Epidermal melanocyte (primary cell): Measurements from ENCODE around the gene PODN.

ENCODE experiments used
- DNase-seq: peaks from one replicate; pipeline ENCODE4 v3.0.0; 2011; ENCODE audit warnings: low spot score; ENCODE audit not compliant: insufficient read length

Gene PODN

DNA sequence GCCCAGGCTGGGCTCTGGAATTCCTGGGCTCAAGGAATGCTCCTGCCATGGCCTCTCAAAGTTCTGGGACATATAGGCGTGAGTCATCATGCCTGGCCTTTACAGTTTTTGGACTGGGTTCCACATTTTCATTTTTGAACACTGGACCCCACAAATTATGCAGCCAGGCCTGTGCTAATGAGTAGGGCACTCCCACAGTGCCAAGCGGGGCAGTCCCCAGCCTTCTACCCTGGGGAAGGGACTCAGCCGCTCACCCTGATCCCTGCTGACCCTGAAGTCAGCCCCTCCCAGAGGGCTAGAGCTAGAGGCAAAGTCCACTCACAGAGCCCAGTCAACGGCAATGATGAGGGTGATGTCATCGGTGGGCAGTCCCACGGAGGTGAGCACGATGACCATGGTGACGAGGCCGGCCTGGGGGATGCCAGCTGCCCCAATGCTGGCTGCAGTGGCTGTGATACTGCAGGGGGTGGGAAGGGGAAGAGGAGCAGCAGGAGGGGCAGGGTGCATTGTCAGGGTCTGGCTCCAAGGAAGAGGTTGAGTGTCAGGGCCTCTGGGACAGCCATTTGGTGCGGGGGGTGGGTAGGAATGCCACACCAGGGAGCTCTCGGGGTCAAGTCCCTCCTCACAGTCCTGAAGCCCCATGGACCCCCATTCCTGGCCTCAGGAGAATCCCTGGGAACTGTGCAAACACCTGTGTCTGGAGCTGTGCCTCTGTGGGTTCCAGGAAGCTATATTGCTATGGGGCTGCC, 27.6 kb downstream of the PODN start:
- no peak for DNase-seq

GRCh38 chr1:53090227-53091147, 28.5 kb downstream of the PODN start:
- no peak for DNase-seq

DNA sequence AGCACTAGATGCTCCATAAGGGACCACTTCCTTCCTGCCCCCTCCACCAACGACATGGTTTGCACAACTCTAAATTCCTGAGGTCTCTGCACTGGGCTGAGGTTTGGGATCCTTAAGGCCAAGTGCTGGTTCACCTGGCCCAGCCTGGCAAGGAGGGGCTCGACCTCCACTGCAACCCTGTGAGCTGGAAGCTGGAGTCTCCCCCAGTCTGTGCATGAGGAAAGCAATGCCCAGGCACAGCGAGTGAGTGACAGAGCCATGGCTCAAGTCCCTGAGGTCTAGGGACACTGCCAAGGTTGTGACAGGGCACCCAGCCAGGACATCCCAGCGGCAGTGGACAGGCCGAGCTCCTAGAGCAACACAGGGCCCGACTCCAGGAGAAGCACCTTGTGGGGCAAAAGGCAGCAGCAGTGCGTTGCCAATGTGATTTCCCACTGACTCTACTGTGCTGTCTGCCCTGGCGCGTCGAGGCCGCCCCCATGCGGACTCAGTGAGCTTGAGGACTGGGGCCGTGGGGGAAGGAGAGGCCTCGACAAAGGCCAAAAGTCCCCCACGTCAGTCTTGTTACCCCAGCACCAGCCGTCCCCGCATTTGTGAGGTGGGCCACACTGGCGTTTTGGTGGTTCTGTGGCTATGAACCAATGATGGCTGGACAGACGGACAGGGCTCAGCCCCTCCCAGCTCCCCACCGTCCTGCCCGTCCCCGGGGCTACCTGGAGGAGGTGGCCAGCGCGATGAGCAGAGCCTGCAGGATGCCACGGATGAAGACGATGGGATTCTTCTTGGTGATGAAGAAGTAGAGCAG, 30.0 kb downstream of the PODN start:
- DNase-seq: no peak

DNA sequence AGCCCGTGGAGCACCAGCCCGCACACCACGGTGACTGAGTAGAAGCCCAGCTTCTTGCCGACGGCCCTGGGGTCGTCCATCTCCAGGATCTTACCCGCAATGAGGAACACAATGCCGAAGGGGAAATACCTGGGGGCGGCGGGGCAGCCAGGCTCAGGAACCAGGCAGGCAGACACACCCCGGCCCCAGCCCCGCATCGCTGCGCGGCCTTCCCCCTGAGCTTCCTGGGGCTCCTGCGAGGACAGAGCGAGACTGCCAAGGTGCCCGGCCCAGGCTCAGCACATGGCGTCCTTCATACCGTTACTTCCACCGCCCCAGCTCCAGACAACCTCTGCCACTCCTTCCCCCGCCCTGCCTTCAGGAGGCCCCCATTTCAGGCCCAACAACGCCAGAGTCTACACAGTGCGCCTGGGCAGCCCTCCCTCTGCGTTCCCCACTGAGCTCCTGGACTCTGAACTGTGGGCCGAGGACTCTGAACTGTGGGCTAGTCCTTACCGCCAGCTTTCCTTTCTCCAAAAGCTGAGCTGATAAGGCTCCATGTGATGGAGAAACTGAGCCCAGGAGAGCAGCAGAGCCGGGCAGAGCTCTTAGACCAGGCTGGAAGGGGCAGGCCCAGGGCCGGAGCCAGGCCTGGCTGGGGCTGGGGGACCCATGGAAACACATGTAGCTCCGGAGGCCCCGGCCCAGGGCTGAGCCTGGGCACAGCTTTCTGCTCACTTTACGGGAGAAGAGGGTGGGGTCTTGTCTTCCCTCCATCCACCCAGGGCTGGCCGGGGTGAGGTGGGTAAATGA, 30.8 kb downstream of the PODN start:
- DNase-seq: no peak

GRCh38 chr1:53093451-53093754, 31.4 kb downstream of the PODN start:
- DNase-seq: no peak

GRCh38 chr1:53093778-53094532, 31.9 kb downstream of the PODN start:
- DNase-seq: no peak

DNA sequence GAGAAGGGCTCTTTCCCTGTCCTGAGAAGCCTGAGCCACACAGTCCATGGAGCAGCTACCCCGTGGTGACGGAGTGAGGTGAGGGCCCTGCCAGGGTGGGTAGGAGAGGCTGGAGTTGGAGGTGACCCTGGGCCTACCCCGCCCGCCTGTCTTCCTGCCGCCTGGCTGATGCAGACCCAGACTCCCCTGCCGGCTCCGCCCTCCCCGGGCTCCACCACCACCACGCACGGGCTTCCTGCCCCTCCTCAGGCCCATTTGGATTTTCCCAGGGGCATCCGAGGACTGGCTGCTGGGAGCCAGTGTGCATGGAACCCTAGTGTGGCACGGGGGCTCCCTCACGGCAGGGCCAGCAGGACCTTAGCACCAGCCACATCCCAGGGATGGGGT, 32.5 kb downstream of the PODN start:
- no peak for DNase-seq

GRCh38 chr1:53104289-53104913, 42.4 kb downstream of the PODN start:
- no peak for DNase-seq

DNA sequence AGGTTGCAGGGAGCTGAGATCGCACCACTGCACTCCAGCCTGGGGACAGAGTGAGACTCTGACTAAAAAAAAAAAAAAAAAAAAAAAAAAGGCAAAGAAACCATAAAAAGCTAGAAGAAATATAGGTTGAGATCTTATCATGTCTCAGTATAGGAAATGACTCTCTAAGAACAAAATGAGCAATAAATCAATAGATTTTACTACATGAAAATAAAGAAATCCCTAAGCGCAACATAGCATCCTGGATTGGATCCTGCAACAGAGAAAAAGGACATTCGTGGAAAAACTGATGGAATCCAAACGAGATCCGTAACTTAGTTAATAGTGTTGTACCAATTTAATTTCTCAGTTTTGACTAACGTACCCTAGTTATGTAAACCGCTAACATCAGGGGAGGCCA, 45.1 kb downstream of the PODN start:
- DNase-seq: no peak

DNA sequence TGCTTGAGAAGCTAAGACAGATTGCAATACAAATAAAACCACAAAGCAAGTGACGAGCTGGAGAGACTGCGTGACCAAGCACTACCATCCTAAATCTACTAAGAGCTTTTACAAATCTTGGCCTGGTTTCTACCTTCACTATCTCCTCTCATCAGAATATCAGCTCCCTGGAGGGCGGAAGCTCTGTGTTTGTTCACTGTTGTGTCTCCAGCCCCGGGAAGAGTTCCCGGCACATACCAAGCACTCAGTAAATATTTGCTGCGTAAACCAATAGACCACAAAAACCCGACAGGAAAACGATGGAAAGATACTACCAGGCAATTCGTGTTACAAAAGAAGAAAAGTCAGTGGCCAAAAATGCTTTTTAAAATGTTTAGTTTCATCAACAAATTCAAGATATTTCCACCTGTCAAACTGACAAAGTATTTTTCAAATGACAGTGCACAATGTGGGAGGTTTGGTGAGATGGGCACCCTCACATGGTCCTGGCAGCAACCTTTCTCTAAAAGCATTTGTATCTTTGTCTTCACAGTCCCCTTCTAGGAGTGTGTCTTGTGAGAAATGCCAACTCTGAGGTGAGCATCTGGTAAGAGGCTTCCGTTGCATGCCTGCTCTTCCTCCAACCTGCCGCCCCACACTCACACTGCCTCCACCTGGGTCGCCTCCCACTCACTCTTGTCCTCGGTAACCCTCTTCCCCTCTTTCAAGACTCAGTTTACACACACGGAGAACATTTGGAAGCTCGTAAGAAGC, 45.7 kb downstream of the PODN start:
- no peak for DNase-seq

DNA sequence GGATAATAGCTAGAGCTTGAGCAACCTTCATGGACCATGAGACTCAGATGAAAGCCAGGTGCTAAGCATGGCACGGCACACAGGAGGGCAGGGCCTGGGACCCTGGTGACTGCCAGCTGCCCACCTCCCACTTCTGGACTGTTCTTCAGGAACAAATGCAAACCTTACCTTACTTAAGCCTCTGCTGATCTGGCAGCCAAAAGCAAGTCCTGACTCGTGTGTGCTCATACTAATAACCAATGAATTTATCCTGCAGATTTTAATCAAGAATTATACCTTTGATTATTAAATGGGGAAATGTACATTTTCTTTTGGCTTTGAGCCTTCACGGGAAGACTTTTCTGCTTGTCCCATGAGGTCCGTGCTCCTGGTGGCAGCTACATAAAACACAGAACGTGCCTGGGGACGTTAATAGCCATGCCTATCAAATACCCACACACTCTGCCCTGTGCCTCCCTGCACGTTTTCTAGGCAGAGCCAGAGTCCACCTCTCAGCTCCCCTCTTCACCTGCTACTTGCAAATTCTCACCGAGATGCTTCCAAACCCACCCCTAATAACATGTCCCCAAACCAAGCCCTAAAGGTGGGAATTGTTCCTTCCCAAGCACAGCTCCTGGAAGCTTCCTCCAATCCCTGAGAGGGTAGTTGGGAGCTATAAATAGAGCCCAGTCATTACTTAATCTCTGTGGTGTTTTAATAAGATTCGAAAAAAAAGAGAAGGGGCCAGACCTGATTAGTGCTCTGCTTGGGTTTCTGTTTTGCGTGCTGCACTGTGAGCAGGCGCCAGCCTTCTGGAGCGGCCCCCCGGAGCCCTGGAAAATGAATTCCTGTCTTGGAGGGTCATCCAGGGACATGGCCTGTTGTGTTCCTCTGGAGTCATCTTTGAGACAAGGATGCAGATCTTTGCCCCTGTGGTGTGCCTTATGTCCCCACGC, 46.9 kb downstream of the PODN start:
- DNase-seq: no peak

DNA sequence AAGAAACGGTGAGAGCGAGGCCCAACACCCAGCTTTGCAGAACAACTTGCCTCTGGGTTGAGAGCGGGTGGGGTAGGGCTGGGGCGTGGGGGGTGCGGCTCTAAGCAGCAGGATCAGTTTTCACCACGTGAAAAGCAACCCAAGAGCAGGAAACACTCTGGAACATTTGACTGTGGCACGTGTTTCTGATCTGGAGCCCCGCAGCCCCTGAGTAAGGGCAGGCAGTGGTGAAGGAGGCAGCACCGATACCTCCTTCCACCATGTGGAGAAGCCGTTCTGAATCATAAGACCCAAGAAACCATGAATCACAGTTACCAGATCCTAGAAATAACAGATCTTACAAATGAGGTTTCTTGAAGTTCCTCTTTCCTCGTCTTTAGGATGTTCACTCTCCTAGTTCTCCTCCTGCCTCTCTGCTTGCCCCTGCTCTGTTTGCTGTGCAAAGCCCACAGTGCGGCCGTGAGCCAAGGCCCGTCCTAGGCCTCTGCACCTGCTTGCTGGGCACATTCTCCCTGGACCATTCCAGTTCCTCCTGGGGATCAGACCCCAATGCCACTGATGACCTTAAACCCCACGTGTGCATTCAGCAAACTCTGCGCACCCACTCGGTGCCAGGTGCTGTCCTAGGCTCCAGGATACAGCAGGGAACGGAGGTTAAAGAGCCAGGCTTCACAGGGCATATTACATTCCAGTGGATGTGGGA, 48.5 kb downstream of the PODN start:
- no peak for DNase-seq

DNA sequence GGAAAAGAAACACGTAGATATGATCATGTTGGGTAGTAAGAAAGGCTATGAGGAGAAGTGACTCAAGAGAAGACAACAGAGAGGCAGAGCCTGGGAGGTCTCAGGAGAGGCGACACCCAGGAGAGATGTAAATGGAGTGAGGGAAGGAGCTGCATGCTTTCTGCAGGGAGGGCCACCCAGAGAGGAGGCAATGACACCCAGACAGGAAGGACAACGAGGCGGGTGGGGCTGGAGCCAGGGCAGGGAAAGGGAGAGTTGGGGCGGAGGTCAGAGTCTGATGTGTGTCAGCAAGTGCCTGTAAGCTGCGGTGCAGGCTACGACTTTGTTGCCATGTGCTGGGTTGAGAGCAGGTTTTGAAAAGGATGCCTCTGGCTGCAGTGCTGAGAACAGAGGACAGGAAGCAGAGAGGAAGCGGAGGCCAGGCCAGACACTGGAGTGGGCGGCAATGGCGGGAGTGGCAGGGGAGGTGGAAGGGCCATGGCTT, 49.1 kb downstream of the PODN start:
- no peak for DNase-seq

- DNase-seq: no peak
Observed at GRCh38 chr1:53111693-53112092, 49.7 kb downstream of the PODN start.

- DNase-seq: no peak
Observed at GRCh38 chr1:53112271-53112774, 50.3 kb downstream of the PODN start.

DNA sequence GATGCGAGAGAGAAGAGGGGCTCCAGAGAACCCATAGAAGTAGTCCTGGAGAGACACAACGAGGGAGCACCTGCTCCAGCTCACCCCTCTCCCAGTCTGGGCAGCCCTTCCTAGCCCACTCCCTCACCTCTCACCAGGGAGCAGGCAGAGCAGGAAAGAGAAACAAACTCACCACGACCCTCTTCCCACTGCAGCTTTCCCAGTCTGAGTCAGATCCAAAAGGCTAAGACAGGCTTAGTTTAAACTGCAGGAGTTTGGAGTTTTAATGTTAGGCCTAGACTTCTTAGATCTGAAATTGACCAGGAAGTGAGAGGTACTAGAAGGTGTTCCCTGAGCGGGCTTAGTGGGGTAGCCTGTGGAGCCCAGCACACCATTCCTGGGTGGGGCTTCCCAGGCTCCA, 50.8 kb downstream of the PODN start:
- no peak for DNase-seq

DNA sequence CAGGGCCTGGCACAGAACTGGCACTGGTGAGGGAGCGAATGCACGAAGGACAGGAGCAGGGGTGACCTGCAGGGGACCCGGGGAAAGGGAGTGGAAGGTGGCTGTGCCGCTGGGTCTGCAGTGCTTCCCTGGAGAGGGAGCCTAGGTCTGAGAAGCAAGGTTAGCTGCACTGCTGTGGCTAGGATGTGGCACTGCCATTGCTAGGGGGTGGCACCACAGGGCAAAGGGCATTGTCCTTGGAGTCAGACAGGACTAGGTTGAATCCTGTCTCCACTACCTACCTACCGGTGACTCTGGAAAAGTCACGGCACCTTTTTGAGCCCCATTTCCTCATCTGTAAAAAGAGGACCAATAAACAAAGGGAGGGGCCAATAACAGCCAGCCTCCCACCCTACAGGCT, 52.1 kb downstream of the PODN start:
- DNase-seq: no peak
